HTR-8/SVneo (cell line): ENCODE data around the gene NAA38.

Experiments
- DNase-seq: peaks from one replicate; pipeline ENCODE4 v3.0.0; 2011; ENCODE audit warnings: low spot score, mixed read lengths; ENCODE audit not compliant: insufficient read length
- FAIRE-seq: peaks from 2 replicates; lab custom pipeline; 2011; peaks lifted over from hg19 to GRCh38; lab: Jason Lieb, UNC

Gene NAA38

DNA sequence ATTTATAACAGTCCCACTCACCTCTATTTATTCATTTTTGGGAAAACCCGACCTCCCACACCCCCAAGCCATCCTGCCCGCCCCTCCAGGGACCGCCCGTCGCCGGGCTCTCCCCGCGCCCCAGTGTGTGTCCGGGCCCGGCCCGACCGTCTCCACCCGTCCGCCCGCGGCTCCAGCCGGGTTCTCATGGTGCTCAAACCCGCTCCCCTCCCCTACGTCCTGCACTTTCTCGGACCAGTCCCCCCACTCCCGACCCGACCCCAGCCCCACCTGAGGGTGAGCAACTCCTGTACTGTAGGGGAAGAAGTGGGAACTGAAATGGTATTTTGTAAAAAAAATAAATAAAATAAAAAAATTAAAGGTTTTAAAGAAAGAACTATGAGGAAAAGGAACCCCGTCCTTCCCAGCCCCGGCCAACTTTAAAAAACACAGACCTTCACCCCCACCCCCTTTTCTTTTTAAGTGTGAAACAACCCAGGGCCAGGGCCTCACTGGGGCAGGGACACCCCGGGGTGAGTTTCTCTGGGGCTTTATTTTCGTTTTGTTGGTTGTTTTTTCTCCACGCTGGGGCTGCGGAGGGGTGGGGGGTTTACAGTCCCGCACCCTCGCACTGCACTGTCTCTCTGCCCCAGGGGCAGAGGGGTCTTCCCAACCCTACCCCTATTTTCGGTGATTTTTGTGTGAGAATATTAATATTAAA, 3.1 kb downstream of the NAA38 start:
- FAIRE-seq, result no peak
- DNase-seq, result no peak

DNA sequence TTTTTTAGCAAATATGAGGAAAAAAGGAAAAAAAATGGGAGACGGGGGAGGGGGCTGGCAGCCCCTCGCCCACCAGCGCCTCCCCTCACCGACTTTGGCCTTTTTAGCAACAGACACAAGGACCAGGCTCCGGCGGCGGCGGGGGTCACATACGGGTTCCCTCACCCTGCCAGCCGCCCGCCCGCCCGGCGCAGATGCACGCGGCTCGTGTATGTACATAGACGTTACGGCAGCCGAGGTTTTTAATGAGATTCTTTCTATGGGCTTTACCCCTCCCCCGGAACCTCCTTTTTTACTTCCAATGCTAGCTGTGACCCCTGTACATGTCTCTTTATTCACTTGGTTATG, 3.7 kb downstream of the NAA38 start:
- FAIRE-seq (no peak), DNase-seq (no peak)

DNA sequence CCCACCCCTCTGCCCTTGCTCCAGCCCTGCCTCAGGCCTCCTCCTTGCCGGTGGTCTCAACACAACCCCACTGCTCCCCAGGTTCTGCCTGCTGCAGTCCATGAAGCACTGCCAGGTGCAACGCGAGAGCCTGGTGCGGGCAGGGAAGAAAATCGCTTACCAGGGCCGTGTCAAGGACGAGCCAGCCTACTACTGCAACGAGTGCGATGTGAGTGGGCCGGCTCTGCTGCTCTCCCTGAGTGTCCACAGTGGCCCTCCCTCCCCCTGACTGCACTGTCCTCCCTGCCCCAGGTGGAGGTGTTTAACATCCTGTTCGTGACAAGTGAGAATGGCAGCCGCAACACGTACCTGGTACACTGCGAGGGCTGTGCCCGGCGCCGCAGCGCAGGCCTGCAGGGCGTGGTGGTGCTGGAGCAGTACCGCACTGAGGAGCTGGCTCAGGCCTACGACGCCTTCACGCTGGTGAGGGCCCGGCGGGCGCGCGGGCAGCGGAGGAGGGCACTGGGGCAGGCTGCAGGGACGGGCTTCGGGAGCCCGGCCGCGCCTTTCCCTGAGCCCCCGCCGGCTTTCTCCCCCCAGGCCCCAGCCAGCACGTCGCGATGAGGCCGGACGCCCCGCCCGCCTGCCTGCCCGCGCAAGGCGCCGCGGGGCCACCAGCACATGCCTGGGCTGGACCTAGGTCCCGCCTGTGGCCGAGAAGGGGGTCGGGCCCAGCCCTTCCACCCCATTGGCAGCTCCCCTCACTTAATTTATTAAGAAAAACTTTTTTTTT, 4.3 kb downstream of the NAA38 start:
- no peak for DNase-seq
- no peak for FAIRE-seq

DNA sequence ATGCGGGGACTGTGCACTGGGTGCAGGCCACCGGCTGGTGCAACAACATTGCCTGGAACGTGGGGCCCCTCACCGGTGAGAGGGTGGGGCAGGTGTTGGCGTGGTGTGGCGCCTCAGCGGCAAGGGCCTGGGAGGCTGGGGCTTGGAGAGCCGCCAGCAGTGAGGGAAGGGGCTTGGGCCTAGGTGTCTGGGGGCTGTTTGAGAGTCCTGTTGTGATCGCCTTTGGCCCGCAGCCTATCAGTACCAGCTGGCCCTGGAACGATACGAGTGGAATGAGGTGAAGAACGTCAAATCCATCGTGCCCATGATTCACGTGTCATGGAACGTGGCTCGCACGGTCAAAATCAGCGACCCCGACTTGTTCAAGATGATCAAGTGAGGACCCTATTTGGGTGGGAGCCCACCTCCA, 5.1 kb downstream of the NAA38 start:
- FAIRE-seq, result peak; percentile 69

DNA sequence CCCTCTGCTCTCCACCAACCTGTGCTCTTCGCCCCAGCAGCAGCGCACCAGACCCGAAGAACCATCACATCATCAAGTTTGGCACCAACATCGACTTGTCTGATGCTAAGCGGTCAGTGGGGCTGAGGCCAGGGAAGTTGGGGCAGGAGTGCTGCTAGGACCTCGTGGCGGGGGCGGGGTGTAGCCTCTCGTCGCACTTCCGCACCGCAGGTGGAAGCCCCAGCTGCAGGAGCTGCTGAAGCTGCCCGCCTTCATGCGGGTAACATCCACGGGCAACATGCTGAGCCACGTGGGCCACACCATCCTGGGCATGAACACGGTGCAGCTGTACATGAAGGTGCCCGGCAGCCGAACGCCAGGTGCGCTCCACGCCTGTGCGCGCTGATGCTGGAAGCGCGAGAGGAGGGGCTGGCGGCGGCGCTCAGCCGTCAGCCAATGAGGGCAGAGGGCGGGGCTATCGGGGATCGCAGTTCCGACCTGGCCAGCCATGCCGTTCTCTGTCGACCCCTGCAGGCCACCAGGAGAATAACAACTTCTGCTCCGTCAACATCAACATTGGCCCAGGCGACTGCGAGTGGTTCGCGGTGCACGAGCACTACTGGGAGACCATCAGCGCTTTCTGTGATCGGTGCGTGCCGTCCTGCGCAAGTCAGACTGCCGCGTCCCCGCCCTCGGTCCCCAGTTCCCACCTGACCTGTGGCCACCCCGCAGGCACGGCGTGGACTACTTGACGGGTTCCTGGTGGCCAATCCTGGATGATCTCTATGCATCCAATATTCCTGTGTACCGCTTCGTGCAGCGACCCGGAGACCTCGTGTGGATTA, 5.7 kb downstream of the NAA38 start:
- FAIRE-seq, result peak; percentile 100
- peak; percentile 89 for DNase-seq

More for the DNA sequence above, 5.1 kb downstream of the NAA38 start:
- DNase-seq, result no peak

DNA sequence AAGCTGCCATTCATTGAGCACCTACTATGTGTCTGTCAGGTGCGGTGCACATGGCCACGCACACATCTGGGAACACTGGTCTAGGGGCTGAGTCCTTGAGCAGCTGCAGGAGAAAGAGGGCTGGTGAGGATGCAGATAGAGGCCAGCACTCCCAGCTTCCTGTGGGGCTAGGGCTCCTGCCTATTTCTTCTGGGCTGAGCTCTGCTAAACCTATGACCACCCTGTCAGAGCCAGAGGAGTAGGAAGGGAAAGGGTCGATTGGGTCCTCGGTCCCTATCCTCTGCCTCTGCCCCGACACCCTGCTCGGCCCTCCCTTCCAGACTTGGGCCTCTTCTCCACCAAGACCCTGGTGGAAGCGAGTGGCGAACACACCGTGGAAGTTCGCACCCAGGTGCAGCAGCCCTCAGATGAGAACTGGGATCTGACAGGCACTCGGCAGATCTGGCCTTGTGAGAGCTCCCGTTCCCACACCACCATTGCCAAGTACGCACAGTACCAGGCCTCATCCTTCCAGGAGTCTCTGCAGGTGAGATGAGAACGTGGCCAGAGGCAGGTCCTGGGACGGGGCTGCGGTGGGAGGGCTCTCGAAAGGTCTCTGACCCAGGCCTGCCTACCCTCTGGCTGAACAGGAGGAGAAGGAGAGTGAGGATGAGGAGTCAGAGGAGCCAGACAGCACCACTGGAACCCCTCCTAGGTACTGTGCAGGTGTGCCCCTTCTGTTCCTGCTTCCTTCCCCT, 6.5 kb downstream of the NAA38 start:
- no peak for DNase-seq
- no peak for FAIRE-seq

DNA sequence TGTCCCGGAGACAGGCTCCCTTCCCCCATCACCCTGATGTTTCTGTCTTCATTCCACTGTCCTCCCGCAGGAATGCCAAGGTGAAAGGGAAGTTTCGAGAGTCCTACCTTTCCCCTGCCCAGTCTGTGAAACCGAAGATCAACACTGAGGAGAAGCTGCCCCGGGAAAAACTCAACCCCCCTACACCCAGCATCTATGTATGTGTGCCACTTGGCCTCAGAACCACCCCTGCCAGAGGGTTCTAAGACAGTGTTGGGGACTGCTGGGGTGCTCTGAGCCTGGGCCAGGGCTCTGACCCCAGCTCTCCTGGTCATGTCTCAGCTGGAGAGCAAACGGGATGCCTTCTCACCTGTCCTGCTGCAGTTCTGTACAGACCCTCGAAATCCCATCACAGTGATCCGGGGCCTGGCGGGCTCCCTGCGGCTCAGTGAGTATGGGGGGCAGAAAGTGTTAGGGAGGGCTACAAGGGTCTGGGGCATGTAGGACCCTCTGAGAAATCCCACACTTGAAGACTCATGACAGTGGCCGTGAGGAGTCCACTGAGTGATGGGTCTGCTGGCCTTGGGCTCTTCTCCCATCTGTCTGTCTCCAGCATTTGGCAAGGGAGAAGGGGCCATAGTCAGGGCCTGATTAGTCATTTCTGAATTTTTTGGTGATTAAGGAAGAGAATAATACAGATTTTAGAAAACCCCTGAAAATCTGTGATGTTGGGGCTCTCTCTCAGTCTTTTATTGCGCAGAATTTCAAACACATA, 7.4 kb downstream of the NAA38 start:
- no peak for DNase-seq
- FAIRE-seq, result no peak

DNA sequence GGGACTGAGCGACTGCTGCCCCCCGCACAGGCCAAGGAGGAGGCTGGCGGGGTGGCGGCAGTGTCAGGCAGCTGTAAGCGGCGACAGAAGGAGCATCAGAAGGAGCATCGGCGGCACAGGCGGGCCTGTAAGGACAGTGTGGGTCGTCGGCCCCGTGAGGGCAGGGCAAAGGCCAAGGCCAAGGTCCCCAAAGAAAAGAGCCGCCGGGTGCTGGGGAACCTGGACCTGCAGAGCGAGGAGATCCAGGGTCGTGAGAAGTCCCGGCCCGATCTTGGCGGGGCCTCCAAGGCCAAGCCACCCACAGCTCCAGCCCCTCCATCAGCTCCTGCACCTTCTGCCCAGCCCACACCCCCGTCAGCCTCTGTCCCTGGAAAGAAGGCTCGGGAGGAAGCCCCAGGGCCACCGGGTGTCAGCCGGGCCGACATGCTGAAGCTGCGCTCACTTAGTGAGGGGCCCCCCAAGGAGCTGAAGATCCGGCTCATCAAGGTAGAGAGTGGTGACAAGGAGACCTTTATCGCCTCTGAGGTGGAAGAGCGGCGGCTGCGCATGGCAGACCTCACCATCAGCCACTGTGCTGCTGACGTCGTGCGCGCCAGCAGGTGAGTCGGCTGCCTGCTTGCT, 8.1 kb downstream of the NAA38 start:
- FAIRE-seq (no peak), DNase-seq (no peak)

DNA sequence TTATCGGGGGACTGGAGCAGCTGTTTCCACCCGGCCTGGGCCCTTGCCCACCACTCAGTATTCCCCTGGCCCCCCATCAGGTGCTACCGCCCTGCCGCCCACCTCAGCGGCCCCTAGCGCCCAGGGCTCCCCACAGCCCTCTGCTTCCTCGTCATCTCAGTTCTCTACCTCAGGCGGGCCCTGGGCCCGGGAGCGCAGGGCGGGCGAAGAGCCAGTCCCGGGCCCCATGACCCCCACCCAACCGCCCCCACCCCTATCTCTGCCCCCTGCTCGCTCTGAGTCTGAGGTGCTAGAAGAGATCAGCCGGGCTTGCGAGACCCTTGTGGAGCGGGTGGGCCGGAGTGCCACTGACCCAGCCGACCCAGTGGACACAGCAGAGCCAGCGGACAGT, 8.6 kb downstream of the NAA38 start:
- FAIRE-seq (no peak), DNase-seq (no peak)

DNA sequence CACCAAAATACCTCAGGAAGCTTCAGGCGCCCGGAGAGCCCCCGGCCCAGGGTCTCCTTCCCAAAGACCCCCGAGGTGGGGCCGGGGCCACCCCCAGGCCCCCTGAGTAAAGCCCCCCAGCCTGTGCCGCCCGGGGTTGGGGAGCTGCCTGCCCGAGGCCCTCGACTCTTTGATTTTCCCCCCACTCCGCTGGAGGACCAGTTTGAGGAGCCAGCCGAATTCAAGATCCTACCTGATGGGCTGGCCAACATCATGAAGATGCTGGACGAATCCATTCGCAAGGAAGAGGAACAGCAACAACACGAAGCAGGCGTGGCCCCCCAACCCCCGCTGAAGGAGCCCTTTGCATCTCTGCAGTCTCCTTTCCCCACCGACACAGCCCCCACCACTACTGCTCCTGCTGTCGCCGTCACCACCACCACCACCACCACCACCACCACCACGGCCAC, 9.2 kb downstream of the NAA38 start:
- FAIRE-seq, result no peak
- no peak for DNase-seq

DNA sequence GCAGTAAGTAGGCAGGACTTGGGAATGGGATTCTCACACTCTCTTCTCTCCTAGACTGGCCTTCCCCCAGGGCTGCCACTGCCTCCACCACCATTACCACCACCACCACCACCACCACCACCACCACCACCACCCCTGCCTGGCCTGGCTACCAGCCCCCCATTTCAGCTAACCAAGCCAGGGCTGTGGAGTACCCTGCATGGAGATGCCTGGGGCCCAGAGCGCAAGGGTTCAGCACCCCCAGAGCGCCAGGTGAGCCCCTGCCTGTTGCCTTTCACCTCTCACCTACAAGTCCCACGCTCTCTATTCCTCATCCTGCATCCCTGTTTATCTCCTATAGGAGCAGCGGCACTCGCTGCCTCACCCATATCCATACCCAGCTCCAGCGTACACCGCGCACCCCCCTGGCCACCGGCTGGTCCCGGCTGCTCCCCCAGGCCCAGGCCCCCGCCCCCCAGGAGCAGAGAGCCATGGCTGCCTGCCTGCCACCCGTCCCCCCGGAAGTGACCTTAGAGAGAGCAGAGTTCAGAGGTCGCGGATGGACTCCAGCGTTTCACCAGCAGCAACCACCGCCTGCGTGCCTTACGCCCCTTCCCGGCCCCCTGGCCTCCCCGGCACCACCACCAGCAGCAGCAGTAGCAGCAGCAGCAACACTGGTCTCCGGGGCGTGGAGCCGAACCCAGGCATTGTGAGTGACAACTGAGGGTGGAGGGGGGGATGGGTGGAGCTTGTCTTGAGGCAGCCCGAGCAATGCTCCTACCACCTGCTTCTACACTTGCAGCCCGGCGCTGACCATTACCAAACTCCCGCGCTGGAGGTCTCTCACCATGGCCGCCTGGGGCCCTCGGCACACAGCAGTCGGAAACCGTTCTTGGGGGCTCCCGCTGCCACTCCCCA, 10.3 kb downstream of the NAA38 start:
- FAIRE-seq, result no peak
- no peak for DNase-seq

DNA sequence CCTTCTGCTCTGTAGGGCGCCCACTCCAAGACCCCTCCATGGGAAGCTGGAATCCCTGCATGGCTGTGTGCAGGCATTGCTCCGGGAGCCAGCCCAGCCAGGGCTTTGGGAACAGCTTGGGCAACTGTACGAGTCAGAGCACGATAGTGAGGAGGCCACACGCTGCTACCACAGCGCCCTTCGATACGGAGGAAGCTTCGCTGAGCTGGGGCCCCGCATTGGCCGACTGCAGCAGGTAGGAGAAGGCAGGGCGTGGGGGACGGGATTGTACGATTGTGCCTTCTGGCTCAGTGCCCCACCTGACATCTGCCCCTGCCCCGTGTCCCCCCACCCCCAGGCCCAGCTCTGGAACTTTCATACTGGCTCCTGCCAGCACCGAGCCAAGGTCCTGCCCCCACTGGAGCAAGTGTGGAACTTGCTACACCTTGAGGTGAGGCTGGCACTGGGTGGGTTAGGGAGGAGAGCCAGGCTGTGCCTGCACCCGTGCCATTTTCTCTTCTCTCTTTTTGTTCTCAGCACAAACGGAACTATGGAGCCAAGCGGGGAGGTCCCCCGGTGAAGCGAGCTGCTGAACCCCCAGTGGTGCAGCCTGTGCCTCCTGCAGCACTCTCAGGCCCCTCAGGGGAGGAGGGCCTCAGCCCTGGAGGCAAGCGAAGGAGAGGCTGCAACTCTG, 11.2 kb downstream of the NAA38 start:
- FAIRE-seq (no peak), DNase-seq (no peak)

DNA sequence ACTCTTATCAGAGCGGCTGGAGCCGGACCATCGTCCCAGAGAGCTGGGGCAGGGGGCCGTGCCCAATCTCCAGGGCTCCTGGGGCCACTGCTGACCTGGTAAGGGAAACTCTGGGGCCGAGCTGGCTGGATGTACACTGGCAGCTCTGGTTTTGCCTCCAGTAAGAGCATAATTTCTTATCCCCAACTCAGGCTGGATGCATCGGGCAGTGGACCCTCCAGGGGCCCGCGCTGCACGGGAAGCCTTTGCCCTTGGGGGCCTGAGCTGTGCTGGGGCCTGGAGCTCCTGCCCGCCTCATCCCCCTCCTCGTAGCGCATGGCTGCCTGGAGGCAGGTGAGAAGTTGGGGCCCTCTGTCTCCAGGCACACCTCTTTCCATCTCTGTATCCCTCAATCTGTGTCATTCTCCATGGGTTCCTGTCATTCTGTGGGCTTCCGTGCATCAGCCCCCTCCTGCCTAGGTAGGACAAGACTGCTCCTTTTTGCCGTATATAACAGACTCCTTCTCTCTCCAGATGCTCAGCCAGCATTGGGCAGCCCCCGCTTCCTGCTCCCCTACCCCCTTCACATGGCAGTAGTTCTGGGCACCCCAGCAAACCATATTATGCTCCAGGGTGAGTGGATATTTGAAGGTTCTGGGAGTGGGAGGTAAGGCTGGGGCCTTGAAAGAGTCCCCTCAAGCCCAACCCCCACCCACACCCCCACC, 11.8 kb downstream of the NAA38 start:
- DNase-seq (no peak), FAIRE-seq (no peak)

DNA sequence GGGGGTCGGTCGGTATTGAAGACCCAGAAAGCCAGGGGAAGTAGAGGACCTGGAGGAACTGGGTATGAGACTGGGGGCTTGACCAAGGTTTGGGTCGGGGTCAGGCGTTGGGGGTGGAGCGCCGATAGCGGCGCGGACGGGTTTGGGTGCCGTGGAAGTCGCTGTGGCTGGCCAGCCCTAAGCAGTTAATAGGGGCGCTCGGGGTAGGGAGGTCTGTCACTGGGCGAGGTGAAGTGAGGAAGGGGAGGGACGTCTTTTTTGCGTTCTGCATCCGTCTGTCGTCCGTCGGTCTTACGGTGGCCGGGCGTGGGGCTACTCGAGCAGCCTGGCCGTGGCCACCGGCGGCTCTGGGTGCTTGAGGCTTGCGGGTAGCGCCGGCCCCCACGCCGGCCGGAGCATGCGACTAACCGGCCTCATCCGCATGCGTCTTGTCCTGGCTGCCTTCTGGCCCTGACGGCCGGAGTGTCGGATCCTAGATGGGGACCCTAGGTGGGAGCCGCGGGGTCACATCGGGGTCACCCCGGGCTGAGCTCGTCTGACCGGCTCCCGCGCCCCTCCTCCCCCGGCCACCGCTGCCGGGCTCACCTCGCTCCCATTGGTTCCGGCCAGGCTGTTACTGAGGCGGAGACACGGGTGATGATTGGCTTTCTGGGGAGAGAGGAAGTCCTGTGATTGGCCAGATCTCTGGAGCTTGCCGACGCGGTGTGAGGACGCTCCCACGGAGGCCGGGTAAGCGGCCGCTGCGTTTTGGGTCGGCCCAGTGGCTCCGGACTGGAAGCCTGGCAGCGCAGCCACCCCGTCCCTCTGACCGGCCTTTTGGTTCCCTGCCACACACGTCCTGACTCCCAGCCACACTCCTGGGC, 12.8 kb downstream of the NAA38 start:
- DNase-seq (peak; percentile 97), FAIRE-seq (peak; percentile 96)

DNA sequence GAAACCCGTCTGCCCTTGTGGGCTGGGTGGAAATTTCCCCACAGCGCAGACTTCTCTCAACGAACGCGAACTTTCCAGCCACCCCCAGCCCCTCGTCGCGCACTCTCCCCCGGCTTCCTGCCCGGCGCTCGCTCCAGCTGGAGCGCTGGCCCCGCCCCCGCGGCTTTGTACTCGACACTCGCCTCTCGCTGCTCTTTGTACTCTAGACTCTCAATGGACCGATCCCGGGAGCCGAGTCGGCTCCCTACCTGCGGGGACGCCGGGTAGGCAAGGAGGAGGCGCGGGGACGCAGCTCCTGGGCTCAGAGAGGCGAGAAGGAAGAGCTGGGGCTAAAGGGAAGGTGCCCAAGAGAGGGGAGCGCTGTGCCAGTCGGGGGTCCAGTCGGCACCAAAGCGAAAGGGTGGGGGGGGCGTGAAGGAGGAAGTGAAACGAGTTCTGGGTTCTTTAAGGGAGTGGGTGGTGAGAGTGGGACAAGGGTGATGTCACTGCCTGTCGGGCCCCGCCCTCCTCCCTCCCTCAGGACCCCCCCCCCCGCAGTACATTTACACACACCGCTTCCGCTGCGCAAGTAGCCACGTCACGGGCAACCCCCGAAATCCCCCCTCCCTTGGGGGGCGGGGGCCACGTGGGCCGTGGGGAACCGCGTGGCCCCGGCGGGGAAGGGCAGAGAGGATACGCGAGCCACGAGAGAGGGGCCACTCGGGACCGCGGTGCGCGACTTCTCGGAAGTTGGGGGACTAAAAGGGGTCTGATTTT, 13.6 kb downstream of the NAA38 start:
- peak; percentile 78 for DNase-seq

DNA sequence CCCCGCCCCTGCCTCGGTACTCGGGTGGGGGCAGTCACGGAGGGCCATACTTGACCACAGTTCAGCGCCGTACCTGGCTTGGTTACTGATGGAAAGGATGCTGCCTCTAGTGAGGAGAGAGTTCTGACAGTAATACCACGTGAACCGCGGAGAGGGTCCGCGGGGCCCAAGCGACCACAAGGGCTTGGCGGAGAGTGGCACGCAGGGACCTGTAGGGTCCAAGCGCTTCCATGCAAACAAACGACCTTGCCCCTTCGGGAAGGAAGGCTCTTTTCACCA, 14.2 kb downstream of the NAA38 start:
- DNase-seq (no peak), FAIRE-seq (no peak)

More for the DNA sequence above, 13.6 kb downstream of the NAA38 start:
- FAIRE-seq, result peak; percentile 83
